Sigmoid colon (tissue), 7 donors: ENCODE data around the gene OR13C5. TPM values are rescaled to one million over a fixed set of nuclear protein-coding genes. Genes with fewer than 3 reads are reported as not detected.
"Not testable (repeated sequence)": the region's sequence is repeated elsewhere in the genome, so short reads cannot be mapped to it uniquely, and the experiment has no call there.

ENCODE experiments used
- DNase-seq: peaks from one replicate; pipeline ENCODE4 v3.0.0-alpha.2; 2019
- H3K27ac ChIP-seq, 4 donors: fragments of 200-600 bp; sonication (generic); one replicate each; pipeline ENCODE4 v1.5.1; 2016 to 2019; ENCODE audit warnings: mild to moderate bottlenecking in 1 of 4
- H3K27me3 ChIP-seq, 3 donors: fragments of 200-600 bp; sonication (generic); one replicate each; pipeline ENCODE4 v1.5.1; 2019; ENCODE audit warnings: mild to moderate bottlenecking in 1 of 3
- H3K36me3 ChIP-seq, 4 donors: fragments of 200-600 bp; sonication (generic); one replicate each; pipeline ENCODE4 v1.5.1; 2016 to 2019
- H3K4me1 ChIP-seq, 4 donors: fragments of 200-600 bp; sonication (generic); one replicate each; pipeline ENCODE4 v1.5.1; 2017 to 2019
- H3K4me3 ChIP-seq, 4 donors: fragments of 200-600 bp; sonication (generic); one replicate each; pipeline ENCODE4 v1.5.1; 2017 to 2019; ENCODE audit warnings: mild to moderate bottlenecking in 2 of 4, moderate library complexity in 1 of 4
- H3K9me3 ChIP-seq, 4 donors: fragments of 200-600 bp in 3 of 4; sonication (generic) in 3 of 4; one replicate each; pipeline versions ENCODE4 v1.5.1 to v1.6.1; 2013 to 2019
- CTCF ChIP-seq, 4 experiments: fragments of 450-650 bp in 3 of 4; fragments of 200-600 bp in 1 of 4; IDR thresholded peaks; one replicate each; pipeline ENCODE4 v1.5.1; 2016 to 2019; ENCODE audit warnings: antibody characterized with exemption in 4 of 4, mild to moderate bottlenecking in 3 of 4, moderate library complexity in 2 of 4
- EP300 ChIP-seq, 4 donors: sonication (generic); formaldehyde crosslinking; IDR thresholded peaks; one replicate each; pipeline ENCODE4 v1.6.1; 2017; ENCODE audit warnings: antibody characterized with exemption in 4 of 4
- POLR2A ChIP-seq, 2 donors: fragments of 450-650 bp; IDR thresholded peaks; one replicate each; pipeline ENCODE4 v1.6.1; 2016; ENCODE audit warnings: antibody characterized with exemption in 2 of 2, mild to moderate bottlenecking in 2 of 2, moderate library complexity in 2 of 2
- POLR2AphosphoS5 ChIP-seq, 4 donors: sonication (generic); formaldehyde crosslinking; IDR thresholded peaks; one replicate each; pipeline ENCODE4 v1.6.1; 2017; ENCODE audit warnings: antibody characterized with exemption in 4 of 4
- WGBS, 2 donors: extraction: QIAGEN DNeasy Blood & Tissue Kit; methylation state at CpG; one replicate each; pipeline ENCODE4 v1.1.7; 2013; 5-methylcytosine and 5-hydroxymethylcytosine counted together
- intact Hi-C: fragments of 100-400 bp; cut with DNase I; formaldehyde crosslinking; loops from one replicate; pipeline ENCODE4 v1.15.1; 2023
- polyA plus RNA-seq, 3 donors: library from polyadenylated mRNA; stranded (reverse); fragments of 200-250 nt; gene quantifications; one replicate each; pipeline ENCODE4 v1.2.3, GENCODE V29; 2013
- total RNA-seq, 4 donors: library from RNA; depleted of rRNA; stranded (reverse); fragments of >200 nt; gene quantifications; one replicate each; pipeline ENCODE4 v1.1.0, GENCODE V29; 2016
- donor health status: healthy with polysubstance abuse.
- donor health status: Bipolar disorder and iron deficiency.
- donor health status: healthy.

OR13C5 gene
- total RNA-seq, result not detected
- not detected for polyA plus RNA-seq

GRCh38 chr9:104599313-104599712, at the start of gene OR13C5:
TSS of gene OR13C5 (minus strand) at chr9:104599413. CDS start at chr9:104599413, 0 bp downstream.
- DNase-seq, intact Hi-C loops, H3K27me3 ChIP-seq, H3K27ac ChIP-seq, H3K4me1 ChIP-seq, H3K4me3 ChIP-seq, H3K36me3 ChIP-seq, H3K9me3 ChIP-seq: not testable (repeated sequence)

GRCh38 chr9:104635456-104635855, 36.2 kb upstream of the OR13C5 start:
- no peak for TF ChIP-seq CTCF (IDR thresholded peaks at IDR 0.05)
- no peak for TF ChIP-seq EP300 (IDR thresholded peaks at IDR 0.05)
- no peak for TF ChIP-seq POLR2A (IDR thresholded peaks at IDR 0.05)
- no peak for TF ChIP-seq POLR2AphosphoS5 (IDR thresholded peaks at IDR 0.05)
- no peak overlapping the region for H3K4me3 ChIP-seq
- intact Hi-C loops, result no loop called here
- no peak for DNase-seq
- no peaks in the 10 kb centered on the region for H3K4me1 ChIP-seq
- H3K36me3 ChIP-seq, result no peaks in the 10 kb centered on the region
- H3K27me3 ChIP-seq, result no peaks in the 10 kb centered on the region
- no peak overlapping the region for H3K27ac ChIP-seq
- peaks cover 0 to 9% (median 2%) of the 10 kb centered on the region in 4 donors for H3K9me3 ChIP-seq

GRCh38 chr9:104633976-104634520, 34.8 kb upstream of the OR13C5 start:
- TF ChIP-seq CTCF (IDR thresholded peaks at IDR 0.05), result no peak
- no peak for TF ChIP-seq POLR2AphosphoS5 (IDR thresholded peaks at IDR 0.05)
- no peak for TF ChIP-seq EP300 (IDR thresholded peaks at IDR 0.05)
- TF ChIP-seq POLR2A (IDR thresholded peaks at IDR 0.05), result no peak
- no peak for DNase-seq
- Histone ChIP-seq H3K9me3 (peaks cover 0 to 7% (median 2%) of the 10 kb centered on the region in 4 donors), H3K36me3 (no peaks in the 10 kb centered on the region), H3K27me3 (no peaks in the 10 kb centered on the region), H3K27ac (no peak overlapping the region), H3K4me1 (no peaks in the 10 kb centered on the region), H3K4me3 (no peak overlapping the region)
- intact Hi-C loops, result no loop called here
- WGBS, 2 donors, result 94 to 95% methylated on average over 30 of the region's 30 CpGs

- H3K36me3 ChIP-seq, H3K27ac ChIP-seq, intact Hi-C loops, H3K4me1 ChIP-seq, H3K27me3 ChIP-seq, DNase-seq, H3K9me3 ChIP-seq, H3K4me3 ChIP-seq: not testable (repeated sequence)
These were observed 26.8 kb upstream of the OR13C5 start for GRCh38 chr9:104625964-104626363.

GRCh38 chr9:104618104-104618503, 18.9 kb upstream of the OR13C5 start, which contains the start of gene OR13C9:
TSS of gene OR13C9 (minus strand) at chr9:104618204. CDS start at chr9:104618204, 0 bp downstream.
- Histone ChIP-seq H3K4me3 (no peak within 1 kb of the TSS), H3K36me3 (no peaks in the 10 kb centered on the region), H3K27ac (no peak within 1 kb of the TSS), H3K9me3 (no peaks in the 10 kb centered on the region), H3K4me1 (no peaks in the 10 kb centered on the region), H3K27me3 (no peaks in the 10 kb centered on the region)
- intact Hi-C loops, result no loop called here
- 75 to 77% methylated on average over 2 of the region's 2 CpGs for WGBS, 2 donors
- TF ChIP-seq POLR2A (IDR thresholded peaks at IDR 0.05) (no peak), EP300 (IDR thresholded peaks at IDR 0.05) (no peak), POLR2AphosphoS5 (IDR thresholded peaks at IDR 0.05) (no peak), CTCF (IDR thresholded peaks at IDR 0.05) (no peak)
- no peak for DNase-seq

- Histone ChIP-seq H3K4me1 (no peaks in the 10 kb centered on the region), H3K27ac (no peak overlapping the region), H3K9me3 (no peaks in the 10 kb centered on the region), H3K4me3 (no peak overlapping the region), H3K36me3 (no peaks in the 10 kb centered on the region), H3K27me3 (no peaks in the 10 kb centered on the region)
- intact Hi-C loops, result no loop called here
- TF ChIP-seq CTCF (IDR thresholded peaks at IDR 0.05) (no peak), POLR2A (IDR thresholded peaks at IDR 0.05) (no peak), EP300 (IDR thresholded peaks at IDR 0.05) (no peak), POLR2AphosphoS5 (IDR thresholded peaks at IDR 0.05) (no peak)
- no peak for DNase-seq
These were observed 18.2 kb upstream of the OR13C5 start for GRCh38 chr9:104617418-104617817.
